HT1080 (cell line): Measurements from ENCODE around the gene STMP1. TPM values are rescaled to one million over a fixed set of nuclear protein-coding genes. Genes with fewer than 3 reads are reported as not detected.
"Not testable (repeated sequence)": the region's sequence is repeated elsewhere in the genome, so short reads cannot be mapped to it uniquely, and the experiment has no call there.

Experiments used
- DNase-seq: peaks from one replicate; pipeline ENCODE4 v3.0.0-alpha.2; 2015; ENCODE audit warnings: low read depth
- total RNA-seq: library from RNA; depleted of rRNA; stranded (reverse); fragments of >200 nt; shearing (Covaris generic); gene quantifications from 2 replicates; pipeline ENCODE4 v1.2.3, GENCODE V29; 2014

The STMP1 gene
- total RNA-seq, 1 experiment from 2014 or later: 9.3 TPM

- no peak for DNase-seq
Observed at GRCh38 chr7:135664046-135664589, 1.8 kb downstream of the STMP1 start.

- DNase-seq: no peak
Observed at GRCh38 chr7:135665042-135665441, 2.7 kb downstream of the STMP1 start.

- no peak for DNase-seq
Observed at GRCh38 chr7:135666156-135666555, 3.8 kb downstream of the STMP1 start.

GRCh38 chr7:135666846-135667245 is 4.5 kb downstream of the STMP1 start:
- no peak for DNase-seq

- not testable (repeated sequence) for DNase-seq
Observed at GRCh38 chr7:135667626-135668025, 5.3 kb downstream of the STMP1 start.

GRCh38 chr7:135668852-135669395 is 6.6 kb downstream of the STMP1 start:
- not testable (repeated sequence) for DNase-seq

- no peak for DNase-seq
Observed at GRCh38 chr7:135669774-135670173, 7.5 kb downstream of the STMP1 start.

- peak; percentile 70 for DNase-seq
Observed at GRCh38 chr7:135670179-135670578, 7.9 kb downstream of the STMP1 start.

GRCh38 chr7:135672560-135673359 is 10.4 kb downstream of the STMP1 start:
- DNase-seq: peak; percentile 60

GRCh38 chr7:135673360-135673706 is 11.0 kb downstream of the STMP1 start:
- DNase-seq: peak; percentile 78

GRCh38 chr7:135678612-135679575 is 16.6 kb downstream of the STMP1 start:
- DNase-seq: peak; percentile 48

GRCh38 chr7:135681762-135682161 is 19.4 kb downstream of the STMP1 start:
- no peak for DNase-seq

GRCh38 chr7:135682191-135682590 is 19.9 kb downstream of the STMP1 start:
- DNase-seq: no peak

GRCh38 chr7:135683609-135684008 is 21.3 kb downstream of the STMP1 start:
- no peak for DNase-seq

- peak; percentile 47 for DNase-seq
Observed at GRCh38 chr7:135684136-135684535, 21.8 kb downstream of the STMP1 start.

GRCh38 chr7:135684699-135685098 is 22.4 kb downstream of the STMP1 start:
- DNase-seq: no peak

- DNase-seq: peak; percentile 46
Observed at GRCh38 chr7:135685306-135686084, 23.2 kb downstream of the STMP1 start.

- no peak for DNase-seq
Observed at GRCh38 chr7:135687466-135687865, 25.2 kb downstream of the STMP1 start.

- DNase-seq: peak; percentile 80
Observed at GRCh38 chr7:135690566-135690965, 28.3 kb downstream of the STMP1 start.

- peak; percentile 73 for DNase-seq
Observed at GRCh38 chr7:135692055-135692454, 29.7 kb downstream of the STMP1 start.

GRCh38 chr7:135692606-135693005 is 30.3 kb downstream of the STMP1 start:
- not testable (repeated sequence) for DNase-seq
